Fibroblast of lung (primary cell): ENCODE data around the gene PRSS33. TPM values are rescaled to one million over a fixed set of nuclear protein-coding genes. Genes with fewer than 3 reads are reported as not detected.

Experiments
- DNase-seq, 2 donors: peaks; one replicate each; pipeline versions ENCODE4 v3.0.0 to v3.0.0-alpha.2; 2010; ENCODE audit warnings: low read depth in 2 of 2
- H2AFZ ChIP-seq: 2 replicates; pipeline ENCODE4 v1.5.1; 2012; ENCODE audit warnings: low read length, control low read depth, inconsistent platforms
- H3K27ac ChIP-seq: 2 replicates; pipeline ENCODE4 v1.5.1; 2011; ENCODE audit warnings: low read length, control low read depth; ENCODE audit not compliant: insufficient read depth
- H3K27me3 ChIP-seq: 2 replicates; pipeline ENCODE4 v1.5.1; 2011; ENCODE audit warnings: mild to moderate bottlenecking, low read length; ENCODE audit not compliant: control insufficient read depth, insufficient read depth
- H3K36me3 ChIP-seq: 2 replicates; pipeline ENCODE4 v1.5.1; 2011; ENCODE audit warnings: low read length; ENCODE audit not compliant: control insufficient read depth, insufficient read depth
- H3K4me1 ChIP-seq: 2 replicates; pipeline ENCODE4 v1.5.1; 2011; ENCODE audit warnings: low read length; ENCODE audit not compliant: control insufficient read depth, insufficient read depth; ENCODE audit errors: extremely low read depth
- H3K4me2 ChIP-seq: 2 replicates; pipeline ENCODE4 v1.5.1; 2011; ENCODE audit warnings: low read length, control low read depth; ENCODE audit not compliant: insufficient read depth; ENCODE audit errors: extremely low read depth
- H3K4me3 ChIP-seq, 4 experiments: fragments of 200-600 bp in 1 of 4; sonication (generic) in 1 of 4; replicated peaks in 1 of 4; 2 replicates each; pipeline ENCODE4 v1.5.1; 2011 to 2016; ENCODE audit warnings: low read length in 4 of 4, low read depth in 3 of 4, mild to moderate bottlenecking in 3 of 4, control low read depth in 2 of 4, inconsistent platforms in 1 of 4, mixed read lengths in 1 of 4; ENCODE audit not compliant: insufficient read depth in 1 of 4; ENCODE audit errors: control extremely low read depth in 1 of 4
- H3K79me2 ChIP-seq: 2 replicates; pipeline ENCODE4 v1.5.1; 2012; ENCODE audit warnings: mild to moderate bottlenecking, low read length, inconsistent platforms; ENCODE audit not compliant: control insufficient read depth, insufficient read depth
- H3K9ac ChIP-seq: 2 replicates; pipeline ENCODE4 v1.5.1; 2011; ENCODE audit warnings: mild to moderate bottlenecking, low read length, control low read depth; ENCODE audit not compliant: insufficient read depth
- H3K9me3 ChIP-seq: 2 replicates; pipeline ENCODE4 v1.5.1; 2012; ENCODE audit warnings: low read depth, low read length; ENCODE audit not compliant: control insufficient read depth, insufficient read depth
- H4K20me1 ChIP-seq: 2 replicates; pipeline ENCODE4 v1.5.1; 2011; ENCODE audit warnings: low read length; ENCODE audit not compliant: control insufficient read depth, insufficient read depth; ENCODE audit errors: extremely low read depth
- CTCF ChIP-seq, 2 donors: IDR thresholded peaks in 1 of 2; conservative IDR thresholded peaks in 1 of 2; 1 replicate in 1 of 2; 2 replicates in 1 of 2; pipeline ENCODE4 v1.5.1; 2011 to 2012; ENCODE audit warnings: low read length in 2 of 2, control low read depth in 1 of 2, inconsistent platforms in 1 of 2, low read depth in 1 of 2, mild to moderate bottlenecking in 1 of 2
- EZH2 ChIP-seq: IDR thresholded peaks from 2 replicates; pipeline ENCODE4 v1.5.1; 2012; ENCODE audit warnings: low read length, control low read depth, mild to moderate bottlenecking; ENCODE audit errors: missing control alignments
- polyA plus RNA-seq, 2 donors: library from polyadenylated mRNA; depleted of rRNA in 1 of 2; stranded (reverse) in 1 of 2; unstranded in 1 of 2; fragments of >200 nt; gene quantifications; 2 replicates each; pipeline ENCODE4 v1.2.1, GENCODE V29; 2011 to 2012; ENCODE audit warnings: missing spikeins in 1 of 2
- total RNA-seq: library from RNA; depleted of rRNA; stranded (reverse); fragments of >200 nt; gene quantifications from 2 replicates; pipeline ENCODE4 v1.2.1, GENCODE V29; 2014

PRSS33 gene
- total and polyA plus RNA-seq, 2 donors (not counting 1 experiment from before 2014, with no cell fraction given) = not detected

- no peak for DNase-seq
- H3K79me2 ChIP-seq = no peaks in the 10 kb centered on the region
- no peak overlapping the region for H2AFZ ChIP-seq
- H3K36me3 ChIP-seq = no peaks in the 10 kb centered on the region
- H3K9ac ChIP-seq = no peak overlapping the region
- H4K20me1 ChIP-seq = no peaks in the 10 kb centered on the region
- no peak overlapping the region for H3K4me3 ChIP-seq
- H3K4me2 ChIP-seq = no peak overlapping the region
- H3K27me3 ChIP-seq = peaks cover 4% of the 10 kb centered on the region
- no peak for TF ChIP-seq EZH2
- H3K27ac ChIP-seq = no peak overlapping the region
- no peaks in the 10 kb centered on the region for H3K9me3 ChIP-seq
- H3K4me1 ChIP-seq = no peaks in the 10 kb centered on the region
These were observed 41.1 kb upstream of the PRSS33 start for GRCh38 chr16:2828521-2828840.

- no peaks in the 10 kb centered on the region for H3K79me2 ChIP-seq
- no peak for DNase-seq
- TF ChIP-seq EZH2 (no peak), CTCF (conservative IDR thresholded peaks at IDR 0.05 in 1 of 2, IDR thresholded peaks at IDR 0.05 in 1 of 2; ENCODE audit: low read depth in 1 of 2, low read length in 2 of 2) (no peak)
- H4K20me1 ChIP-seq = no peaks in the 10 kb centered on the region
- H2AFZ ChIP-seq = no peak overlapping the region
- H3K4me2 ChIP-seq = no peak overlapping the region
- no peaks in the 10 kb centered on the region for H3K4me1 ChIP-seq
- H3K27me3 ChIP-seq = peaks cover 4% of the 10 kb centered on the region
- no peaks in the 10 kb centered on the region for H3K9me3 ChIP-seq
- no peak overlapping the region for H3K4me3 ChIP-seq
- H3K36me3 ChIP-seq = no peaks in the 10 kb centered on the region
- H3K27ac ChIP-seq = no peak overlapping the region
- H3K9ac ChIP-seq = no peak overlapping the region
These were observed 40.6 kb upstream of the PRSS33 start for GRCh38 chr16:2827831-2828520.

GRCh38 chr16:2827374-2827791 lies 40.0 kb upstream of the PRSS33 start:
- Histone ChIP-seq H4K20me1 (no peaks in the 10 kb centered on the region), H3K4me1 (no peaks in the 10 kb centered on the region), H3K27me3 (peaks cover 10% of the 10 kb centered on the region), H3K9me3 (no peaks in the 10 kb centered on the region), H3K9ac (no peak overlapping the region), H3K79me2 (no peaks in the 10 kb centered on the region), H3K36me3 (no peaks in the 10 kb centered on the region), H3K4me2 (no peak overlapping the region), H2AFZ (no peak overlapping the region), H3K4me3 (no peak overlapping the region), H3K27ac (no peak overlapping the region)
- DNase-seq = no peak
- no peak for TF ChIP-seq EZH2
- TF ChIP-seq CTCF (conservative IDR thresholded peaks at IDR 0.05 in 1 of 2, IDR thresholded peaks at IDR 0.05 in 1 of 2; ENCODE audit: low read depth in 1 of 2, low read length in 2 of 2) = no peak
